SK-N-SH (cell line): ENCODE measurements around the gene BRSK1. TPM values are rescaled to one million over a fixed set of nuclear protein-coding genes. Genes with fewer than 3 reads are reported as not detected.

Experiments used
- CTCF ChIA-PET: fragments of 300-600, 350-600 bp; formaldehyde crosslinking; extraction: SDS; loops from one replicate; lab custom pipeline; 2021; lab: Yijun Ruan, JAX
- POLR2A ChIA-PET: fragments of 350-600 bp; sonication (Branson Sonifier 250); formaldehyde crosslinking; extraction: SDS; loops from one replicate; lab custom pipeline; 2020; ENCODE audit warnings: antibody characterized with exemption, inconsistent platforms; lab: Yijun Ruan, JAX
- DNase-seq: peaks from one replicate; pipeline ENCODE4 v3.0.0; 2012
- H2AFZ ChIP-seq: fragments of 200-600 bp; sonication (generic); 2 replicates; pipeline ENCODE4 v1.8.1; 2016; ENCODE audit warnings: antibody characterized with exemption, mild to moderate bottlenecking, low read depth
- H3F3A ChIP-seq: fragments of 200-600 bp; sonication (generic); replicated peaks from 2 replicates; pipeline ENCODE3; 2016; ENCODE audit warnings: antibody characterized with exemption, mild to moderate bottlenecking; ENCODE audit not compliant: insufficient read depth
- H3K27ac ChIP-seq, 2 experiments: fragments of 200-500 bp in 1 of 2; fragments of 200-600 bp in 1 of 2; sonication (Bioruptor generic) in 1 of 2; sonication (generic), shearing (Covaris generic) in 1 of 2; 2 replicates each; pipeline versions ENCODE4 v1.5.1 to v1.6.1; 2014 to 2016; ENCODE audit warnings: low read depth in 2 of 2, inconsistent platforms in 1 of 2, low read length in 1 of 2, mild to moderate bottlenecking in 1 of 2, mixed read lengths in 1 of 2
- H3K27me3 ChIP-seq: fragments of 200-600 bp; sonication (generic), shearing (Covaris generic); 2 replicates; pipeline ENCODE4 v1.6.1; 2016; ENCODE audit warnings: mixed run types; ENCODE audit not compliant: insufficient read depth
- H3K36me3 ChIP-seq, 2 experiments: fragments of 200-500 bp in 1 of 2; fragments of 200-600 bp in 1 of 2; sonication (Bioruptor generic) in 1 of 2; sonication (generic) in 1 of 2; replicated peaks in 1 of 2; 2 replicates each; pipeline versions ENCODE3 to v1.5.1; 2014 to 2016; ENCODE audit warnings: low read length in 1 of 2, mild to moderate bottlenecking in 1 of 2; ENCODE audit not compliant: insufficient read depth in 2 of 2, control insufficient read depth in 1 of 2
- H3K4me1 ChIP-seq, 2 experiments: fragments of 200-500 bp in 1 of 2; fragments of 200-600 bp in 1 of 2; sonication (Bioruptor generic) in 1 of 2; sonication (generic), shearing (Covaris generic) in 1 of 2; 2 replicates each; pipeline versions ENCODE4 v1.5.1 to v1.6.1; 2014 to 2016; ENCODE audit warnings: low read depth in 1 of 2, low read length in 1 of 2, mixed run types in 1 of 2; ENCODE audit not compliant: insufficient read depth in 2 of 2, control insufficient read depth in 1 of 2
- H3K4me2 ChIP-seq: fragments of 200-600 bp; sonication (generic), shearing (Covaris generic); 2 replicates; pipeline ENCODE4 v1.6.1; 2017; ENCODE audit warnings: mixed run types
- H3K4me3 ChIP-seq, 2 experiments: fragments of 200-500 bp in 1 of 2; fragments of 200-600 bp in 1 of 2; sonication (Bioruptor generic) in 1 of 2; sonication (generic), shearing (Covaris generic) in 1 of 2; 2 replicates each; pipeline versions ENCODE4 v1.5.1 to v1.8.1; 2014 to 2016; ENCODE audit warnings: low read depth in 2 of 2, inconsistent platforms in 1 of 2, low read length in 1 of 2, mild to moderate bottlenecking in 1 of 2, mixed read lengths in 1 of 2, moderate library complexity in 1 of 2
- H3K79me2 ChIP-seq: fragments of 200-600 bp; sonication (generic); 2 replicates; pipeline ENCODE4 v1.8.1; 2017; ENCODE audit warnings: mild to moderate bottlenecking; ENCODE audit not compliant: insufficient read depth
- H3K9ac ChIP-seq: fragments of 200-600 bp; sonication (generic); 2 replicates; pipeline ENCODE4 v1.6.1; 2017; ENCODE audit warnings: mixed run types
- H3K9me2 ChIP-seq: fragments of 200-600 bp; sonication (generic); 2 replicates; pipeline ENCODE4 v1.6.1; 2017; ENCODE audit warnings: mixed run types
- H3K9me3 ChIP-seq: fragments of 200-600 bp; sonication (generic); 2 replicates; pipeline ENCODE4 v1.6.1; 2017; ENCODE audit warnings: mixed run types, mild to moderate bottlenecking, moderate library complexity
- H4K20me1 ChIP-seq: fragments of 200-600 bp; sonication (generic); 2 replicates; pipeline ENCODE4 v1.6.1; 2017; ENCODE audit warnings: mild to moderate bottlenecking, mixed run types; ENCODE audit not compliant: insufficient read depth
- FOXJ3 ChIP-seq: sonication (generic); formaldehyde crosslinking; IDR thresholded peaks from 2 replicates; pipeline ENCODE4 v1.5.1; 2020; ENCODE audit warnings: mild to moderate bottlenecking, missing genetic modification reagents
- MEF2A ChIP-seq: IDR thresholded peaks from 2 replicates; pipeline ENCODE4 v1.4.0; 2012; ENCODE audit warnings: low read depth, borderline replicate concordance
- MXI1 ChIP-seq: IDR thresholded peaks from 2 replicates; pipeline ENCODE4 v1.6.1; 2012; ENCODE audit warnings: mild to moderate bottlenecking, low read depth, low read length, improper control_type of control experiment
- SIN3A ChIP-seq: IDR thresholded peaks from 2 replicates; pipeline ENCODE4 v1.6.1; 2012; ENCODE audit warnings: low read depth, mild to moderate bottlenecking, low read length, moderate library complexity, borderline replicate concordance
- TAF1 ChIP-seq: IDR thresholded peaks from 2 replicates; pipeline ENCODE4 v1.6.1; 2012; ENCODE audit warnings: low read depth, mild to moderate bottlenecking, low read length, moderate library complexity, borderline replicate concordance
- TCF12 ChIP-seq: IDR thresholded peaks from 2 replicates; pipeline ENCODE4 v1.4.0; 2012
- WGBS: methylation state at CpG from one replicate; pipeline ENCODE4 v1.1.6; 2017; ENCODE audit warnings: low lambda C conversion rate; 5-methylcytosine and 5-hydroxymethylcytosine counted together
- polyA plus RNA-seq, 3 experiments: library from polyadenylated mRNA; depleted of rRNA; stranded (reverse); fragments of >200 nt; gene quantifications; 2 replicates each; pipeline ENCODE4 v1.2.3, GENCODE V29; 2012
- TF ChIP-seq, protein P1 (sequence below): IDR thresholded peaks from 2 replicates; pipeline ENCODE4; 2012
- TF ChIP-seq, protein P2 (sequence below): fragments of 150-350 bp; IDR thresholded peaks from 2 replicates; pipeline ENCODE4 v1.6.1; 2017; ENCODE audit warnings: antibody characterized with exemption, low read length, low read depth, borderline replicate concordance
- TF ChIP-seq, protein P3 (sequence below): fragments of 150-350 bp; IDR thresholded peaks from 2 replicates; pipeline ENCODE4 v1.6.1; 2016; ENCODE audit warnings: mild to moderate bottlenecking, low read depth, low read length
- TF ChIP-seq, protein P4 (sequence below): IDR thresholded peaks from 2 replicates; pipeline ENCODE4 v1.4.0; 2012; ENCODE audit warnings: low read depth, borderline replicate concordance

The BRSK1 gene
- polyA plus RNA-seq, 1 of the 3 experiments (the other 2 are of a cell fraction) = 49.7 TPM

DNA sequence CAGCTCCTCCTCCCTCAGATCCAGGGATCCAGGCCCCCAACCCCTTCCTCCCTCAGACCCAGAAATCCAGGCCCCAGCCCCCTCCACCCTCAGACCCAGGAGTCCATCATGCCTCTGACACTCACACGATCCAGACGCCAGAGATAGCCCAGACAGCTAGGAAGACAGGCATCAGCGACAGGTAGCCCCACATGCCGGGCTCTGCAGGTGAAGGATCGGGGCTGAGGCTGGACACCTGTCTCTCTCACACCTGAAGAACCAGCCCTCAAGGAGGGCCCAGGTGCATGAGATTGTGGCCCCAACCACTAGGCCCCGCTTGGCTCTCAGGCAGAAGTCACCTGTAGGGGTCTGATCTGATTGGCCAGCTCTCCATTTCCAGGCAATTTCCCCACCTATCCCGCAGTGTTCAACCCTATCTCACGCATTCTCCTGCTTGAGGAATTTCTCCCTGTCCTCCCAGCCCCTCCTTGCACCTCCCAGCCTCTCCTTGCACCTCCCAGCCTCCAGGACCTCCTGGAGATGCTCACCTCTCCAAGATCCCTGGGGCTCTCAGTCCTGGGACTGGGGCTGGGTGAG lies 37.1 kb downstream of the BRSK1 start:
- no peaks in the 10 kb centered on the region for H4K20me1 ChIP-seq
- H3K79me2 ChIP-seq = no peaks in the 10 kb centered on the region
- no peaks in the 10 kb centered on the region for H3F3A ChIP-seq
- 91% methylated on average over 8 of the region's 8 CpGs for WGBS
- no peak overlapping the region for H2AFZ ChIP-seq
- no peak overlapping the region for H3K4me2 ChIP-seq
- no peak overlapping the region for H3K4me3 ChIP-seq
- H3K9me3 ChIP-seq = no peaks in the 10 kb centered on the region
- H3K9ac ChIP-seq = no peak overlapping the region
- no peaks in the 10 kb centered on the region for H3K36me3 ChIP-seq
- DNase-seq = no peak
- ChIA-PET POLR2A (interaction anchor here (1.0 to 1.1 kb wide), 2 partner anchors 11 to 63 kb away, joined by 3 read pairs; no protein-coding TSS in a partner anchor), CTCF (interaction anchor here (1.0 to 3.1 kb wide), 5 partner anchors 18 to 180 kb away, joined by 3 to 21 read pairs (median 5); no protein-coding TSS in a partner anchor)
- TF ChIP-seq FOXJ3 (CRISPR knock-in tag) = no peak
- no peak for TF ChIP-seq SIN3A
- no peak for TF ChIP-seq MEF2A
- TF ChIP-seq, protein P1, sequence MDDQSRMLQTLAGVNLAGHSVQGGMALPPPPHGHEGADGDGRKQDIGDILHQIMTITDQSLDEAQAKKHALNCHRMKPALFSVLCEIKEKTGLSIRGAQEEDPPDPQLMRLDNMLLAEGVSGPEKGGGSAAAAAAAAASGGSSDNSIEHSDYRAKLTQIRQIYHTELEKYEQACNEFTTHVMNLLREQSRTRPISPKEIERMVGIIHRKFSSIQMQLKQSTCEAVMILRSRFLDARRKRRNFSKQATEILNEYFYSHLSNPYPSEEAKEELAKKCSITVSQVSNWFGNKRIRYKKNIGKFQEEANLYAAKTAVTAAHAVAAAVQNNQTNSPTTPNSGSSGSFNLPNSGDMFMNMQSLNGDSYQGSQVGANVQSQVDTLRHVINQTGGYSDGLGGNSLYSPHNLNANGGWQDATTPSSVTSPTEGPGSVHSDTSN = no peak
- H3K4me1 ChIP-seq = no peaks in the 10 kb centered on the region
- H3K27me3 ChIP-seq = no peaks in the 10 kb centered on the region
- H3K27ac ChIP-seq = no peak overlapping the region
- H3K9me2 ChIP-seq = no peaks in the 10 kb centered on the region

DNA sequence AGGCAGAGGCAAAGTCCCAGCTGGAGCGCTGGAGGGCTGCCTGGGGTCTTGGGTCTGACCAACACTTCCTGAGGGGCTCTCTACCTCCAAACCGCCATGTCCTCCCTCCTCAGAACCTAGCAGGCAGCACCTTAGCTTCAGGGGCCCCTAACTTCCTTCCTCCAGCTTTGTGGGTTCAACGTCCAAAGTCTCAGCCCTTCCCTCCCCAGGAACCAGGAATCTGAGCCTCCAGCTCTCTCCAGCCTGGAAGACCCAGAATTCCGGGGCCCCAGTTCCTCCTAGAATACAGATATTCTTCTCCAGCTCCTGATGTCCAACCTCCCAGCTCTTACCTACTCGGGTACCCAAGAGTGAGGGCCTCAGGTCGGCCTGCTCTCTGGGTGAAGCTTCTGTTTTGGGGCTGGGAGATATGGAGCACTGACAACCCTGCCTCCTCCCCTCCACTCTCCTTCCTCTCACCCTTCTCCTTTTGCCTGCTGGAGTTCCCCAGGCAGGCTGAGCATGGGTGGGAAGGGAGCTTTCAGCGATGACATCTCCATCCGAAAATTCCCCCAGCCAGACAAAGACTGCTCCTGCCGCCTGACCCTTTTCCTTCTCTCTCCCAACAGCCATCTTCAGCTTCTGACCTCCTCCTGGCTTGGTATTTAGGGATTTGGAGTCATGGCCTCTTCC lies 37.8 kb downstream of the BRSK1 start:
- H3K9me3 ChIP-seq = no peaks in the 10 kb centered on the region
- no peak overlapping the region for H3K27ac ChIP-seq
- H3K4me1 ChIP-seq = no peaks in the 10 kb centered on the region
- H3K9me2 ChIP-seq = no peaks in the 10 kb centered on the region
- no peak overlapping the region for H2AFZ ChIP-seq
- no peak for DNase-seq
- CTCF ChIA-PET = interaction anchor here (0.8 to 3.1 kb wide), 5 partner anchors 17 to 180 kb away, joined by 3 to 21 read pairs (median 3); no protein-coding TSS in a partner anchor
- no peak overlapping the region for H3K9ac ChIP-seq
- TF ChIP-seq MXI1 (no peak), TAF1 (no peak), TCF12 (no peak)
- TF ChIP-seq, protein P2, sequence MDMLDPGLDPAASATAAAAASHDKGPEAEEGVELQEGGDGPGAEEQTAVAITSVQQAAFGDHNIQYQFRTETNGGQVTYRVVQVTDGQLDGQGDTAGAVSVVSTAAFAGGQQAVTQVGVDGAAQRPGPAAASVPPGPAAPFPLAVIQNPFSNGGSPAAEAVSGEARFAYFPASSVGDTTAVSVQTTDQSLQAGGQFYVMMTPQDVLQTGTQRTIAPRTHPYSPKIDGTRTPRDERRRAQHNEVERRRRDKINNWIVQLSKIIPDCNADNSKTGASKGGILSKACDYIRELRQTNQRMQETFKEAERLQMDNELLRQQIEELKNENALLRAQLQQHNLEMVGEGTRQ = no peak
- TF ChIP-seq, protein P3, sequence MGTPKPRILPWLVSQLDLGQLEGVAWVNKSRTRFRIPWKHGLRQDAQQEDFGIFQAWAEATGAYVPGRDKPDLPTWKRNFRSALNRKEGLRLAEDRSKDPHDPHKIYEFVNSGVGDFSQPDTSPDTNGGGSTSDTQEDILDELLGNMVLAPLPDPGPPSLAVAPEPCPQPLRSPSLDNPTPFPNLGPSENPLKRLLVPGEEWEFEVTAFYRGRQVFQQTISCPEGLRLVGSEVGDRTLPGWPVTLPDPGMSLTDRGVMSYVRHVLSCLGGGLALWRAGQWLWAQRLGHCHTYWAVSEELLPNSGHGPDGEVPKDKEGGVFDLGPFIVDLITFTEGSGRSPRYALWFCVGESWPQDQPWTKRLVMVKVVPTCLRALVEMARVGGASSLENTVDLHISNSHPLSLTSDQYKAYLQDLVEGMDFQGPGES = no peak
- TF ChIP-seq, protein P4, sequence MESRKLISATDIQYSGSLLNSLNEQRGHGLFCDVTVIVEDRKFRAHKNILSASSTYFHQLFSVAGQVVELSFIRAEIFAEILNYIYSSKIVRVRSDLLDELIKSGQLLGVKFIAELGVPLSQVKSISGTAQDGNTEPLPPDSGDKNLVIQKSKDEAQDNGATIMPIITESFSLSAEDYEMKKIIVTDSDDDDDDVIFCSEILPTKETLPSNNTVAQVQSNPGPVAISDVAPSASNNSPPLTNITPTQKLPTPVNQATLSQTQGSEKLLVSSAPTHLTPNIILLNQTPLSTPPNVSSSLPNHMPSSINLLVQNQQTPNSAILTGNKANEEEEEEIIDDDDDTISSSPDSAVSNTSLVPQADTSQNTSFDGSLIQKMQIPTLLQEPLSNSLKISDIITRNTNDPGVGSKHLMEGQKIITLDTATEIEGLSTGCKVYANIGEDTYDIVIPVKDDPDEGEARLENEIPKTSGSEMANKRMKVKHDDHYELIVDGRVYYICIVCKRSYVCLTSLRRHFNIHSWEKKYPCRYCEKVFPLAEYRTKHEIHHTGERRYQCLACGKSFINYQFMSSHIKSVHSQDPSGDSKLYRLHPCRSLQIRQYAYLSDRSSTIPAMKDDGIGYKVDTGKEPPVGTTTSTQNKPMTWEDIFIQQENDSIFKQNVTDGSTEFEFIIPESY = no peak
- TF ChIP-seq, protein P1 = no peak
- 67% methylated on average over 9 of the region's 9 CpGs for WGBS
- POLR2A ChIA-PET = interaction anchor here (1.0 to 1.3 kb wide), 3 partner anchors 8 to 62 kb away, joined by 3 to 4 read pairs (median 3); no protein-coding TSS in a partner anchor
- no peak overlapping the region for H3K4me3 ChIP-seq
- H3F3A ChIP-seq = no peaks in the 10 kb centered on the region
- no peaks in the 10 kb centered on the region for H3K79me2 ChIP-seq
- H4K20me1 ChIP-seq = no peaks in the 10 kb centered on the region
- H3K27me3 ChIP-seq = no peaks in the 10 kb centered on the region
- H3K36me3 ChIP-seq = no peaks in the 10 kb centered on the region
- H3K4me2 ChIP-seq = no peak overlapping the region
